ENCODE results near the gene KMT2E. TPM values are rescaled to one million over a fixed set of nuclear protein-coding genes. Genes with fewer than 3 reads are reported as not detected.
"Not testable (repeated sequence)": the region's sequence is repeated elsewhere in the genome, so short reads cannot be mapped to it uniquely, and the experiment has no call there.

KMT2E gene
- total RNA-seq, 1 donor from 2014 or later, result 35.1 TPM

GRCh38 chr7:105003872-105004510 is 10.0 kb upstream of the KMT2E start:
- no peak for DNase-seq

GRCh38 chr7:105005006-105005405 is 9.0 kb upstream of the KMT2E start:
- intact Hi-C loops (cut with DNase I), result loop anchor here (10.0 kb wide), 1 partner anchor 50 kb away; no protein-coding TSS in a partner anchor
- not testable (repeated sequence) for DNase-seq; ATAC-seq (ENCODE audit: poor library complexity)

More at GRCh38 chr7:105003872-105004510, 10.0 kb upstream of the KMT2E start:
- intact Hi-C loops (cut with DNase I), result loop anchor here (10.0 kb wide), 1 partner anchor 51 kb away; no protein-coding TSS in a partner anchor
- ATAC-seq (ENCODE audit: poor library complexity), result peak; percentile 17

GRCh38 chr7:105005486-105005885 is 8.5 kb upstream of the KMT2E start:
- intact Hi-C loops (cut with DNase I), result loop anchor here (10.0 kb wide), 1 partner anchor 49 kb away; no protein-coding TSS in a partner anchor
- not testable (repeated sequence) for DNase-seq; ATAC-seq (ENCODE audit: poor library complexity)

- DNase-seq (no peak), ATAC-seq (ENCODE audit: poor library complexity) (no peak)
- intact Hi-C loops (cut with DNase I), result loop anchor here (10.0 kb wide), 1 partner anchor 48 kb away; no protein-coding TSS in a partner anchor
These were observed 7.5 kb upstream of the KMT2E start for GRCh38 chr7:105006367-105007136.

GRCh38 chr7:105007298-105007697 is 6.7 kb upstream of the KMT2E start:
- no peak for ATAC-seq (ENCODE audit: poor library complexity)
- DNase-seq, result no peak
- intact Hi-C loops (cut with DNase I), result loop anchor here (10.0 kb wide), 1 partner anchor 48 kb away; no protein-coding TSS in a partner anchor

GRCh38 chr7:105009667-105010503 is 4.1 kb upstream of the KMT2E start:
- DNase-seq (peak; percentile 33), ATAC-seq (ENCODE audit: poor library complexity) (no peak)
- intact Hi-C loops (cut with DNase I), result loop anchor here (10.0 kb wide), 2 partner anchors 45 to 65 kb away; no protein-coding TSS in a partner anchor

- intact Hi-C loops (cut with DNase I), result loop anchor here (10.0 kb wide), 1 partner anchor 66 kb away; no protein-coding TSS in a partner anchor
These were observed 3.4 kb upstream of the KMT2E start for GRCh38 chr7:105010504-105011130.

GRCh38 chr7:105011141-105011830 is 2.7 kb upstream of the KMT2E start:
- intact Hi-C loops (cut with DNase I), result loop anchor here (10.0 kb wide), 1 partner anchor 66 kb away; no protein-coding TSS in a partner anchor
- ATAC-seq (ENCODE audit: poor library complexity), result no peak
- no peak for DNase-seq

More at GRCh38 chr7:105010504-105011130, 3.4 kb upstream of the KMT2E start:
- DNase-seq (no peak), ATAC-seq (ENCODE audit: poor library complexity) (no peak)

GRCh38 chr7:105011831-105012502 is 2.0 kb upstream of the KMT2E start:
- DNase-seq, result peak; percentile 47
- ATAC-seq (ENCODE audit: poor library complexity), result no peak
- intact Hi-C loops (cut with DNase I), result loop anchor here (10.0 kb wide), 1 partner anchor 67 kb away; no protein-coding TSS in a partner anchor

GRCh38 chr7:105012503-105013220 is 1.3 kb upstream of the KMT2E start:
- ATAC-seq (ENCODE audit: poor library complexity) (peak; percentile 87), DNase-seq (peak; percentile 100)
- intact Hi-C loops (cut with DNase I), result loop anchor here (10.0 kb wide), 1 partner anchor 68 kb away; no protein-coding TSS in a partner anchor

GRCh38 chr7:105013221-105013815 is 687 bp upstream of the KMT2E start:
- DNase-seq, result peak; percentile 96
- ATAC-seq (ENCODE audit: poor library complexity), result peak; percentile 85
- intact Hi-C loops (cut with DNase I), result loop anchor here (10.0 kb wide), 1 partner anchor 69 kb away; no protein-coding TSS in a partner anchor

GRCh38 chr7:105014693-105015389 is 836 bp downstream of the KMT2E start:
- intact Hi-C loops (cut with DNase I), result loop anchor here (2.0 to 10.0 kb wide), 2 partner anchors 32 to 70 kb away; no protein-coding TSS in a partner anchor
- ATAC-seq (ENCODE audit: poor library complexity), result peak; percentile 6
- peak; percentile 53 for DNase-seq

GRCh38 chr7:105015390-105015965 is 1.5 kb downstream of the KMT2E start:
- DNase-seq (peak; percentile 43), ATAC-seq (ENCODE audit: poor library complexity) (no peak)
- intact Hi-C loops (cut with DNase I), result loop anchor here (2.0 to 10.0 kb wide), 2 partner anchors 33 to 71 kb away; no protein-coding TSS in a partner anchor

GRCh38 chr7:105016068-105016708 is 2.2 kb downstream of the KMT2E start:
- DNase-seq (no peak), ATAC-seq (ENCODE audit: poor library complexity) (no peak)
- intact Hi-C loops (cut with DNase I), result loop anchor here (10.0 kb wide), 1 partner anchor 71 kb away; no protein-coding TSS in a partner anchor

Measured in Right ventricle myocardium superior (tissue), 1 donor.